Measurements from ENCODE around the gene RNF183.
"Not testable (repeated sequence)": the region's sequence is repeated elsewhere in the genome, so short reads cannot be mapped to it uniquely, and the experiment has no call there.

Gene RNF183

GRCh38 chr9:113298924-113299770 is 4.0 kb downstream of the RNF183 start:
- TF ChIP-seq CTCF (conservative IDR thresholded peaks at IDR 0.05; ENCODE audit: low read depth, low read length) = no peak
- no peak for DNase-seq (ENCODE audit: low read depth)
- H3K4me3 ChIP-seq (ENCODE audit: low read depth, low read length) = no peak overlapping the region

- no peak for TF ChIP-seq CTCF (conservative IDR thresholded peaks at IDR 0.05; ENCODE audit: low read depth, low read length)
- no peak for DNase-seq (ENCODE audit: low read depth)
Measured at GRCh38 chr9:113298311-113298710, 4.9 kb downstream of the RNF183 start.

GRCh38 chr9:113296796-113297558 is 6.2 kb downstream of the RNF183 start:
- DNase-seq (ENCODE audit: low read depth) = peak; percentile 36
- no peak overlapping the region for H3K4me3 ChIP-seq (ENCODE audit: low read depth, low read length)
- no peak for TF ChIP-seq CTCF (conservative IDR thresholded peaks at IDR 0.05; ENCODE audit: low read depth, low read length)

More at GRCh38 chr9:113298311-113298710, 4.9 kb downstream of the RNF183 start:
- H3K4me3 ChIP-seq (ENCODE audit: low read depth, low read length) = no peak overlapping the region

- not testable (repeated sequence) for DNase-seq (ENCODE audit: low read depth); H3K4me3 ChIP-seq (ENCODE audit: low read depth, low read length)
Measured at GRCh38 chr9:113296247-113296646, 6.9 kb downstream of the RNF183 start.

- H3K4me3 ChIP-seq (ENCODE audit: low read depth, low read length) = no peak overlapping the region
- peak; percentile 11 for DNase-seq (ENCODE audit: low read depth)
- no peak for TF ChIP-seq CTCF (conservative IDR thresholded peaks at IDR 0.05; ENCODE audit: low read depth, low read length)
Measured at GRCh38 chr9:113293285-113293878, 9.8 kb downstream of the RNF183 start.

- TF ChIP-seq CTCF (conservative IDR thresholded peaks at IDR 0.05; ENCODE audit: low read depth, low read length) = no peak
- no peak for DNase-seq (ENCODE audit: low read depth)
- H3K4me3 ChIP-seq (ENCODE audit: low read depth, low read length) = no peak overlapping the region
Measured at GRCh38 chr9:113290052-113290607, 13.0 kb downstream of the RNF183 start.

GRCh38 chr9:113289091-113289490 is 14.1 kb downstream of the RNF183 start:
- H3K4me3 ChIP-seq (ENCODE audit: low read depth, low read length) = no peak overlapping the region
- no peak for TF ChIP-seq CTCF (conservative IDR thresholded peaks at IDR 0.05; ENCODE audit: low read depth, low read length)
- no peak for DNase-seq (ENCODE audit: low read depth)

All from choroid plexus epithelial cell (primary cell).